ENCODE results near the gene EEF2.

The EEF2 gene

GRCh38 chr19:3978145-3978544, 7.1 kb downstream of the EEF2 start:
- H3K4me3 ChIP-seq (ENCODE audit: low read depth, low read length): no peak overlapping the region
- DNase-seq (ENCODE audit: low read depth): no peak
- TF ChIP-seq, protein P1, sequence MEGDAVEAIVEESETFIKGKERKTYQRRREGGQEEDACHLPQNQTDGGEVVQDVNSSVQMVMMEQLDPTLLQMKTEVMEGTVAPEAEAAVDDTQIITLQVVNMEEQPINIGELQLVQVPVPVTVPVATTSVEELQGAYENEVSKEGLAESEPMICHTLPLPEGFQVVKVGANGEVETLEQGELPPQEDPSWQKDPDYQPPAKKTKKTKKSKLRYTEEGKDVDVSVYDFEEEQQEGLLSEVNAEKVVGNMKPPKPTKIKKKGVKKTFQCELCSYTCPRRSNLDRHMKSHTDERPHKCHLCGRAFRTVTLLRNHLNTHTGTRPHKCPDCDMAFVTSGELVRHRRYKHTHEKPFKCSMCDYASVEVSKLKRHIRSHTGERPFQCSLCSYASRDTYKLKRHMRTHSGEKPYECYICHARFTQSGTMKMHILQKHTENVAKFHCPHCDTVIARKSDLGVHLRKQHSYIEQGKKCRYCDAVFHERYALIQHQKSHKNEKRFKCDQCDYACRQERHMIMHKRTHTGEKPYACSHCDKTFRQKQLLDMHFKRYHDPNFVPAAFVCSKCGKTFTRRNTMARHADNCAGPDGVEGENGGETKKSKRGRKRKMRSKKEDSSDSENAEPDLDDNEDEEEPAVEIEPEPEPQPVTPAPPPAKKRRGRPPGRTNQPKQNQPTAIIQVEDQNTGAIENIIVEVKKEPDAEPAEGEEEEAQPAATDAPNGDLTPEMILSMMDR (IDR thresholded peaks at IDR 0.05; ENCODE audit: control insufficient read depth, extremely low read depth, insufficient read depth): no peak

DNA sequence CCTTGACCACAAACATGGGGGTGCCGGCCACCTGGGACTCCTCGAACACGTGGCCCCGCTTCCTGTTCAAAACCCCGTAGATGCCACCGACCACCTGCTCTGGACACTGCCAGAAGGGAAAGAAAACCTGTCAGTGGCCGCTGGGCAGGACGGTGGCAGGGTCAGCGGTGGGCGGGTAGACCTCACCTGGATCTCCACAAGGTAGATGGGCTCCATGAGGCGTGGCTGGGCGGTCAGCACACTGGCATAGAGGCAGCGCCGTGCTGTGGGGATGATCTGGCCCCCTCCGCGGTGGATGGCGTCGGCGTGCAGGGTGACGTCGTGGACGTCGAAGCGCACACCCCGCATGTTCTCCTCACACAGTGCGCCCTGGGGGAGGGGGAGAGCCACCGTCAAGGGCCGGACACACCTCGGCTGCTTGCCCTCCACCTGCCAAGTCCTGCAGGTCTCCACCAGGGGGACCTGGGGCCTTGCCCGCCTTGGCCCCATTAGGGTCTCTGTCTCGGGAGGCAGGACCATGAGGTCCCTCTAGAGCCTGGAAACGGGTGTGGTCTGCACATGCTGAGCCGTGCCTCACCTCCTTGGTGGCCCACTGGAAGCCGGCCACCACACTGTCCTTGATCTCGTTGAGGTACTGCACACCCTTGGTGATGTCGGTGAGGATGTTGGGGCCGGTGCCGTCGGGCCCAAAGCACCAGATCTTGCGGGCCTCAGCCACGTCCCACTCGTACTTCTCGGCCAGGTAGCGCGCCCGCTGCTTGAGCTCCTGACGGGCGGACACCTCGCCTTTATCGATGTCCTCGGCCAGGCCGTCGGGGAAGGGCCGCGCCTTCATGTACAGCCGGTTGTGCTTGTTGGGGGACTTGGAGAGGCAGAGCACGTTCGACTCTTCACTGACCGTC, 7.8 kb downstream of the EEF2 start:
- no peak for DNase-seq (ENCODE audit: low read depth)
- no peak overlapping the region for H3K4me3 ChIP-seq (ENCODE audit: low read depth, low read length)
- TF ChIP-seq, protein P1 (IDR thresholded peaks at IDR 0.05; ENCODE audit: control insufficient read depth, extremely low read depth, insufficient read depth): no peak

GRCh38 chr19:3976495-3977241, 8.6 kb downstream of the EEF2 start:
- TF ChIP-seq, protein P1 (IDR thresholded peaks at IDR 0.05; ENCODE audit: control insufficient read depth, extremely low read depth, insufficient read depth): no peak
- H3K4me3 ChIP-seq (ENCODE audit: low read depth, low read length): no peak overlapping the region
- DNase-seq (ENCODE audit: low read depth): no peak

- no peak overlapping the region for H3K4me3 ChIP-seq (ENCODE audit: low read depth, low read length)
- no peak for DNase-seq (ENCODE audit: low read depth)
- TF ChIP-seq, protein P1 (IDR thresholded peaks at IDR 0.05; ENCODE audit: control insufficient read depth, extremely low read depth, insufficient read depth): no peak
Observed at GRCh38 chr19:3975637-3976087, 9.6 kb downstream of the EEF2 start.

- TF ChIP-seq, protein P1 (IDR thresholded peaks at IDR 0.05; ENCODE audit: control insufficient read depth, extremely low read depth, insufficient read depth): no peak
- no peak overlapping the region for H3K4me3 ChIP-seq (ENCODE audit: low read depth, low read length)
- no peak for DNase-seq (ENCODE audit: low read depth)
Observed at GRCh38 chr19:3975144-3975543, 10.1 kb downstream of the EEF2 start.

DNA sequence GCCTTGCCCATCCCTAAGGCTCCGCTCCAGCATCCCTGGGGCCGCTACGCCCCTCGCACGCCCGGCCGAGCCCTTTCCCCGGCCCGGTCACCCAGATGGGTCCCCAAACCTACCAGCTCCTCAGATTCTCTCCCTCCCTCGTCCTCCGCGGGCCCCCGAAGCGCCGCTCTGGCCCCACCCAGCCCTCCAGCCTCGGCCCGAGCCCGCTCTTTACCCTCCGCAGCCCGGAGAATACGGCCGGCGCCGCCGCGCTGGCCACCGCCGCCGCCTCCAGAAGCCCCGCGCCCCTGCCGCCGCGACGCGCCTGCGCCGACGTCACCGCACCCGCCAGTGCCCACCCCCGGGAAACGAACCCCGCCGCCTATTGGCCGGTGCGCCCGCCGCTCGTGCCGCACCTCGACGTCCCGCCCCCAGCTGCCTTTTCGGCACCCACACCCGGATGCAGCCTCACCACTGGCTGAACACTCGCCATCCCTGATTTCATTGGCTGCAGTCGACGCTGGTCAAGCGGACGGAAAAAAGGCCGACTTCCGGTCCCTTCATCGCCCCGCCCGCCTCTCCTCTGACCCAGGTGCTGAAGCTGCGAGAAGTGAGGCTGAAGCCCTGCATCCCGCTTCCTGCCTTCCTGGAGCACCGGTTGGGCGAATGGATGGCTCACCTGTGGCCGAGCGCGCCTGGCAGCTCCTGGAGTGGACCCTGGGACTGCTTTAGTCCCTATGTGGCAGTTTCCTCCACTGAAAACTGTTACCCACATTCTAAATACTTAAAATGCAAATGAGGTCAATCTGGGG, 14.3 kb downstream of the EEF2 start, which contains the start of gene DAPK3:
TSS of gene DAPK3 (minus strand) at position 292 of the 791 bp plus-strand sequence. CDS start 1,364 bp downstream, outside the sequence.
- TF ChIP-seq, protein P1 (IDR thresholded peaks at IDR 0.05; ENCODE audit: control insufficient read depth, extremely low read depth, insufficient read depth): no peak
- H3K4me3 ChIP-seq (ENCODE audit: low read depth, low read length): peak within 1 kb of the TSS; percentile 91
- DNase-seq (ENCODE audit: low read depth): peak; percentile 97
